Inflammatory macrophage treated with lipopolysaccharide for 1 hour (primary cell): ENCODE results near the gene PRKACB.
"Not testable (repeated sequence)": the region's sequence is repeated elsewhere in the genome, so short reads cannot be mapped to it uniquely, and the experiment has no call there.

Experiments used
- DNase-seq, 2 donors: peaks; one replicate each; pipeline ENCODE4 v3.0.0-alpha.2; 2020 to 2022

Gene PRKACB

DNA sequence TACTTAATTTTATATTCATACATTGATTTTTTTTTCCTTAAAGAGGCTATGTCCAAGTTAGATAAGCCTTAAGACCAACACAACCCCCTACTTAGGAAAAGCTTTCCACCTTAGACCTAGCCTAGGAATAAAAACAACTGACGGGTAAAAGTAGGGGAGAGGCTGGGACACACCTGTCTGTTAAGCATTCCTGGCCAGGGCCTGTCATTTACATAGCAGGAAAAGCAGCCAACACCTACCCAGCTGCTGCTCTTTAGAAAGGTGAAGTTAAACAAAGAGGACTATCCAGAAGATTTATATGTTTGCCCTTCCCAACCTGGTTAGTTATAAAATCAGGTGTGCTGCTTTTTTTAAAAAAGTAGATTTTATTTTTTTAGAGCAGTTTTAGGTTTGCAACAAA, 128.3 kb downstream of the PRKACB start:
- DNase-seq: no peak

DNA sequence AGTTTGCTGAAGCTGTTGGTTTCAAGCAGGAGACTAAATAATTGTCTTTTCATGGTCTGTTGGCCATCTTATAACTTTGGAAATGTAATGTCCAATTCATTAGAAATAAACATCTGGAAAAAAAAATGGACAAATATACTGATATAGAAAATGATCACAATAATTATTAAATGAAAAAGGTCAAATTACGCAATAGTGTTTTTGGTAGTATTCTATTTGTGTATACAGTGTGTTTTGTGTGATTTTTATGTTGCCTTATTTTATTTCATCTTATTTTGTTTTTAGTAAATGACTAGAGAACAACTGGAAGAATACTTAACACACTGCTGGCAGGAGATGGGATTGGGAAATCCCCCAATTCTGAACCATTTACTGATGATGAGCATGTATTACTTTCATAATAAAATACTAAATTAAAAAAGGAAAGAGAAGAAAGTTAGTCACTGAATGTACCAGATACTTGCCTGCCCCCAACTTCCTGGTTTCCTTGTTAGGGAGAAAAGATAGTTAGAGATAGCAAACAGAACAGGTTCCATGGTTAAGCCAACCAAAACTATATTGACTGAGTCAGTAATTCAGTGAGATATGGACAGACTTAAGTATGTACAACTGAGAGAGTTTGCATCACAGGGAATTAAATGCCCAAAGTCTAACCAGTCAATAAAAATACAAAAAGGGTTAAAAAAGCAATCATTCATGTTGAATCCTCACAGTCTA, 133.4 kb downstream of the PRKACB start:
- DNase-seq: no peak

DNA sequence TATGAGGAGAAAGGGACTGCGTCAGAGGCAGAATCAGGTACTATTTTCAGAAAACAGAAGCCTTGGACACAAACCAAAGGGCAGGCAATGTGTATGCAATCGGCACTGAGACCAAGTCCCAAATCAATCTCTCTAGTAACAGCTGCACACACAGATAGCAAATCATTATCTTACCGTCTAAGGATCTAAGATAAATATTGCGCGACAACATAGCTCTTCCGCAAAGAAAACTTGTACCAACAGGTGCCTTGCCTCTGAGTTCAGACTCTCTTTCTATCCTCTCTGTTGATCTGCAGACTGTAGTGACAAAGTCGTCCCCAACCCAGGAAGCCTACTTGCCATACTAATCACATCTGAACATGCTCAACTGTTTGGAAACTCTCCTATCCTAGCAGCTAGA, 134.8 kb downstream of the PRKACB start:
- DNase-seq: no peak

DNA sequence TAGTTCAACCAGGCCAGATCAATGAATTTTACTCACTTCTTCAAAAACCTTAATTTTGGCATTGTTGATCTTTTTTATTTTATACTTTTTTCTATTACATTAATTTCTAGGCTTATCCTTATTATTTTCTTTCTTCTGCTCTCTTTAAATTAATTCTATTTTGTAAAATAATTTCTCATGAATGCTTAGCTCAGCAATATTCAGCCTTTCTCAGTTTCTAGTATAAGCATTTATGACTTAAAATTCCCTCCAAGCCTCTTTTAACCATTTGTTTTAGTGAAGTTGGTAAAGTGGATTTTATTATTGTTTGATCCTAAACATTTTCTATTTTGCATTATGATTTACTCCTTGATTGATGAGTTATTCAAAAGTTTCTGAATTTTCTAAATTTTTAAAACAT, 136.8 kb downstream of the PRKACB start:
- DNase-seq: no peak

DNA sequence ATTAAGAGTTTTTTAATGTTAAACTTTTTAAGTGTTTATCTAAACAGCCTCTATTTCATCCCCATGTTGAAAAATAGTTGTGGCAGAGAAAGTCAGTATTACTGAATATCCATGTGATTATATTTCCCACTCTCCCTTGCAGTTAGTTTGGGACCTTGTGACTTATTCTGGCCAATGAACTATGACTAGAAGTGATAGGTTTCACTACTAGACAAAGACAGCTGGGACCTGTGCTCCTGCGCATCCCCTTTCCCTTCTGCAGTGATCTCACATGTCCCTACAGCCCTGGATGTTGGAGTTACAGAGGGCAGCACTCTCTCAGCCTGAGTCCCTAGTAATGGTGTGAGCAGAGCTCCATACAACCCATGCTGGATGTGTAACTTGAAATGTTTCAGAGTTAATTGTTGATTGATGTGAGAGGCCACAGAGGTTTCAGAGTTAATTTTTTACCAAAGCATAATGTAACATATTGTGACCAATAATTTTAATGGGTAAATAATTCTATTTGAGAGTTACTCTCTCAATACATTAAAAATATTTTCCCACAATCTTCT, 138.8 kb downstream of the PRKACB start:
- DNase-seq: no peak

DNA sequence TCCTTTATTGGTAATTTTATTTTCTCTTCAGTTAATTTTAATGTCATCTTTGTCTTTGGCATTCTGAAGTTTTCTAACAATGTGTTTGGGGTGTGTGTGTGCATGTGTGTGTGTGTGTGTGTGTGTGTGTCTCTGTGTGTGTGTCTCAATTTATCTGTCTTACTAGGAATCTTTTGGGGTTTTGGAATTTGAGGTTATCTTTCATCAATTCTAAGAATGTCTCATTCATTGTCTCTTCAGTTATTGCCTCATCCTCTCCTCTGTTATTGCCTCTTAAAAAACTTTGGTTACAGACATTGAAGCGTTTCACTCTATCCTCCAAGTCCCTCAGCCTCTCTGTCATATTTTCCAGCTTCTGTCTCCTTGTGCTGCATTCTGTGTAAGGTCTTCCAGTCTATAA, 139.3 kb downstream of the PRKACB start:
- no peak for DNase-seq

DNA sequence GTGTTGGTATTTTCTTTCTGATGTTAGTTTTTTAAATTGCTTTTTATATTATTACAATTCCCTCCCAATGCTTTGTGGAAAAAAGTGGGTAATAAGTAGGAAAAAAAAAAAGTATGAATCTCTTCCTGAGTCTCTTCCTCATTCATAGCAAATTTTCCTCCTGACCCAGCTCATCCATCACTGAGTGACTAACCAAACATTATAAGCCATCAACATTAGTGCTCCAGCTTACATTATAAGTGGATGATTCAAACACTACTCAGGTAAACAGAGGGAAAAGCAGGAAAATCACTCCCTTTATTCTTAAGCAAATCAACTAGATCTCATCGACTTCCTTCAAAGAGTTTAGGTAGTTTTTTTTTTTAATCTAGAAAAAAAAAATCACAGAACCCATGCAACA, 142.0 kb downstream of the PRKACB start:
- no peak for DNase-seq

DNA sequence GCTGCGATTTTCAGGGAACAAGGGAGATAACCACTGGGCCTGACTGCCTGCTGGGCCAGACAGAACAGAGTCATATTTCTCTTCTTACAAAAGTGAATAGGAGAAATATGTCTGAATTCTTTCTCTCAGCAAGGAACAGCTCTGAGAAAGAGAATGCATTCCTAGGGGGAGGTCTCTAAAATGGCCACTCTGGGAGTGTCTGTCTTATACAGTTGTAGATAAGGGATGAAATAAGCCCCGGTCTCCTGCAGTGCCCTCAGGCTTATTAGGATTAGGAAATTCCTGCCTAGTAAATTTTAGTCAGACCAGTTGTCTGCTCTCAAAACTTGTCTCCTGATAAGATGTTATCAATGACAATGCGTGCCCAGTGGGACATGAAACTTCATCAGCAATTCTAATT, 143.3 kb downstream of the PRKACB start:
- not testable (repeated sequence) for DNase-seq
